Measurements from ENCODE around the gene FYCO1. TPM values are rescaled to one million over a fixed set of nuclear protein-coding genes. Genes with fewer than 3 reads are reported as not detected.

The FYCO1 gene
- total and polyA plus RNA-seq, 2 of the 8 experiments (the other 6 are each of a cell fraction or from before 2014, with no cell fraction given), result 4.8 to 10.8 TPM

DNA sequence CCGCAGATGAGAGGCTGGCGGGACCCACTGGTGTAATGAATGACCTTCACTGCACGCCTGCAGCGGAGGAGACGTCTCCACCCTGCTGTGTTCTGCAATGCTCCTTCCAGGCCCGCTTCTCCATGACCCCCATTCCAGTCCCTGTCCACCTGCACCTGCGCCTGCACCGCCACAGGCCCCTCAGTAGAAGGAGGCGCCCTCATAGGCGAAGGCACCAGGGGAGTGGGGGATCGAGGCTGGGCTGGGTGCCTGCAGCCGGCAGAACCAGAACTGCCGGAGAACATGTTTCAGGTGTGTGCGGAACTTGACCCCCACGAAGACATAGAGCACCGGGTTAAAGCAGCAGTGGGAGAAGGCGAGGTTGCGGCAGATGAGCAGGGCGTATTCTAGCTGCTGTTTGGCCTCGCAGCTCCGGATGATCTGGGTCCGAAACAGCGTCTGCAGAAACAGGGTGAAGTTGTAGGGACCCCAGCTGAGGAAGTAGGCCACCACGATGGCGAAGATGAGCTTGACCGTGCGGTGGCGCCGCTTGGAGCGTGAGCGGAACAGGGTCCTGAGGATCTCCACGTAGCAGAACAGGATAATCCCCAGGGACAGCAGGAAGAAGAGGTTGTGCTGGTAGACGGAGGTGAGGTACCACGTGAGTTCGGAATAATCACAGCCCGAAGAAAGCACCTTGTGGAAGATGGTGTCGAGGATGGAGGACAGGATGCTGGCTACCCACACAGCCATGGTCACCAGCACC lies 25.3 kb upstream of the FYCO1 start:
- Histone ChIP-seq H3K4me1 (replicated peaks in 1 of 4; ENCODE audit: control insufficient read depth in 3 of 4, insufficient read depth in 4 of 4, low read length in 3 of 4) (no peaks in the 10 kb centered on the region), H2BK15ac (ENCODE audit: low read length) (no peak overlapping the region), H3K27ac (ENCODE audit: low read depth, low read length) (no peak overlapping the region), H3K18ac (ENCODE audit: extremely low read depth, low read length) (no peak overlapping the region), H3K4me2 (ENCODE audit: insufficient read depth in 1 of 2, low read depth in 2 of 2, low read length in 2 of 2) (no peak overlapping the region), H3K56ac (replicated peaks; ENCODE audit: insufficient read length, low read depth, low read length) (no peak overlapping the region), H2BK12ac (ENCODE audit: low read depth, low read length) (no peak overlapping the region), H2AK5ac (ENCODE audit: low read depth, low read length) (no peak overlapping the region), H3K4me3 (ENCODE audit: extremely low read depth in 1 of 4, insufficient read depth in 2 of 4, low read depth in 3 of 4, low read length in 4 of 4) (no peak overlapping the region), H2BK5ac (ENCODE audit: low read depth, low read length) (no peak overlapping the region), H3K36me3 (ENCODE audit: control insufficient read depth in 2 of 4, insufficient read depth in 4 of 4, low read length in 3 of 4) (no peaks in the 10 kb centered on the region), H3K79me1 (ENCODE audit: low read depth, low read length) (no peaks in the 10 kb centered on the region), H3K14ac (ENCODE audit: insufficient read length) (no peak overlapping the region), H3K9me3 (ENCODE audit: insufficient read depth in 2 of 2, low read depth in 1 of 2, low read length in 1 of 2) (no peaks in the 10 kb centered on the region; a peak in 1 of 4 replicates), H4K5ac (ENCODE audit: insufficient read length, low read depth, low read length) (no peak overlapping the region), H2BK20ac (ENCODE audit: low read length) (no peak overlapping the region), H2BK120ac (replicated peaks; ENCODE audit: low read depth, low read length) (no peak overlapping the region), H4K91ac (replicated peaks; ENCODE audit: insufficient read length, low read length) (no peak overlapping the region), H3K4ac (replicated peaks; ENCODE audit: insufficient read length, low read depth, low read length) (no peak overlapping the region), H3K9ac (replicated peaks in 1 of 4; ENCODE audit: extremely low read depth in 1 of 4, low read depth in 3 of 4, low read length in 3 of 4) (no peak overlapping the region), H3K79me2 (ENCODE audit: control insufficient read depth in 1 of 2, insufficient read depth in 2 of 2, low read length in 2 of 2) (no peaks in the 10 kb centered on the region), H4K20me1 (replicated peaks in 1 of 2; ENCODE audit: control insufficient read depth in 1 of 2, insufficient read depth in 2 of 2, low read length in 2 of 2) (no peaks in the 10 kb centered on the region), H3K23me2 (ENCODE audit: low read depth, low read length) (no peaks in the 10 kb centered on the region), H2AFZ (ENCODE audit: low read length) (no peak overlapping the region), H3K27me3 (replicated peaks in 1 of 4; ENCODE audit: control insufficient read depth in 3 of 4, extremely low read depth in 1 of 4, insufficient read depth in 3 of 4, low read length in 3 of 4) (no peaks in the 10 kb centered on the region), H3K23ac (ENCODE audit: insufficient read length) (no peak overlapping the region), H4K8ac (ENCODE audit: extremely low read depth, insufficient read depth, low read length) (no peak overlapping the region)
- ChIA-PET CTCF (ENCODE audit: partially characterized antibody) (no interaction called here), POLR2A (ENCODE audit: partially characterized antibody) (no interaction called here)
- WGBS, 2 experiments (ENCODE audit: extremely low coverage in 1 of 2, insufficient coverage in 1 of 2, insufficient read length in 1 of 2, insufficient replicate concordance in 2 of 2, low coverage in 1 of 2, low lambda C conversion rate in 2 of 2, missing lambda C conversion rate in 1 of 2), result 94% methylated on average over 34 of the region's 37 CpGs; no CpG with 5 or more reads in 1 of the 2 experiments
- DNase-seq (ENCODE audit: low read depth in 1 of 2, low spot score in 2 of 2) (peak in 1 of 2 experiments; percentile 11), FAIRE-seq (no peak)
- TF ChIP-seq, protein P1, sequence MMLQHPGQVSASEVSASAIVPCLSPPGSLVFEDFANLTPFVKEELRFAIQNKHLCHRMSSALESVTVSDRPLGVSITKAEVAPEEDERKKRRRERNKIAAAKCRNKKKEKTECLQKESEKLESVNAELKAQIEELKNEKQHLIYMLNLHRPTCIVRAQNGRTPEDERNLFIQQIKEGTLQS (IDR thresholded peaks at IDR 0.05; ENCODE audit: insufficient read depth, low read depth, low read length), result no peak
- no peak for TF ChIP-seq RNF2 (IDR thresholded peaks at IDR 0.05; ENCODE audit: borderline replicate concordance, low read depth, low read length, missing control alignments, poor library complexity, severe bottlenecking)
- TF ChIP-seq YY1 (IDR thresholded peaks at IDR 0.05; ENCODE audit: low read depth, low read length), result no peak
- no peak for TF ChIP-seq TBP (IDR thresholded peaks at IDR 0.05; ENCODE audit: low read depth, low read length)
- TF ChIP-seq, protein P2, sequence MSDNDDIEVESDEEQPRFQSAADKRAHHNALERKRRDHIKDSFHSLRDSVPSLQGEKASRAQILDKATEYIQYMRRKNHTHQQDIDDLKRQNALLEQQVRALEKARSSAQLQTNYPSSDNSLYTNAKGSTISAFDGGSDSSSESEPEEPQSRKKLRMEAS (IDR thresholded peaks at IDR 0.05), result no peak
- no peak for TF ChIP-seq SAP30 (IDR thresholded peaks at IDR 0.05; ENCODE audit: insufficient read depth, insufficient replicate concordance, low read length)
- TF ChIP-seq BCL11A (IDR thresholded peaks at IDR 0.05; ENCODE audit: low read depth in 2 of 2, low read length in 2 of 2), result no peak
- TF ChIP-seq HDAC2 (IDR thresholded peaks at IDR 0.05; ENCODE audit: borderline replicate concordance in 1 of 2, low read depth in 2 of 2, low read length in 2 of 2), result no peak
- TF ChIP-seq RAD21 (IDR thresholded peaks at IDR 0.05 in 1 of 2, conservative IDR thresholded peaks at IDR 0.05 in 1 of 2; ENCODE audit: low read depth in 2 of 2, low read length in 2 of 2), result no peak
- no peak for TF ChIP-seq POLR2AphosphoS5 (IDR thresholded peaks at IDR 0.05; ENCODE audit: low read depth, low read length)
